KOPT-K1 (cell line): Measurements from ENCODE around the gene ZBTB7B.

Experiments
- H3K27ac ChIP-seq: fragments of 200-600 bp; sonication (generic); 2 replicates; pipeline ENCODE4 v1.5.1; 2016; ENCODE audit warnings: antibody characterized with exemption, mild to moderate bottlenecking, low read depth, low read length; ENCODE audit not compliant: poor library complexity, severe bottlenecking
- H3K36me3 ChIP-seq: fragments of 200-600 bp; sonication (generic); 2 replicates; pipeline ENCODE4 v1.5.1; 2017; ENCODE audit warnings: antibody characterized with exemption, mild to moderate bottlenecking, low read length, moderate library complexity; ENCODE audit not compliant: insufficient read depth
- H3K9me3 ChIP-seq: fragments of 200-600 bp; sonication (generic); 2 replicates; pipeline ENCODE4 v1.5.1; 2017; ENCODE audit warnings: antibody characterized with exemption, low read length, mild to moderate bottlenecking; ENCODE audit not compliant: insufficient read depth, poor library complexity, severe bottlenecking

Gene ZBTB7B

DNA sequence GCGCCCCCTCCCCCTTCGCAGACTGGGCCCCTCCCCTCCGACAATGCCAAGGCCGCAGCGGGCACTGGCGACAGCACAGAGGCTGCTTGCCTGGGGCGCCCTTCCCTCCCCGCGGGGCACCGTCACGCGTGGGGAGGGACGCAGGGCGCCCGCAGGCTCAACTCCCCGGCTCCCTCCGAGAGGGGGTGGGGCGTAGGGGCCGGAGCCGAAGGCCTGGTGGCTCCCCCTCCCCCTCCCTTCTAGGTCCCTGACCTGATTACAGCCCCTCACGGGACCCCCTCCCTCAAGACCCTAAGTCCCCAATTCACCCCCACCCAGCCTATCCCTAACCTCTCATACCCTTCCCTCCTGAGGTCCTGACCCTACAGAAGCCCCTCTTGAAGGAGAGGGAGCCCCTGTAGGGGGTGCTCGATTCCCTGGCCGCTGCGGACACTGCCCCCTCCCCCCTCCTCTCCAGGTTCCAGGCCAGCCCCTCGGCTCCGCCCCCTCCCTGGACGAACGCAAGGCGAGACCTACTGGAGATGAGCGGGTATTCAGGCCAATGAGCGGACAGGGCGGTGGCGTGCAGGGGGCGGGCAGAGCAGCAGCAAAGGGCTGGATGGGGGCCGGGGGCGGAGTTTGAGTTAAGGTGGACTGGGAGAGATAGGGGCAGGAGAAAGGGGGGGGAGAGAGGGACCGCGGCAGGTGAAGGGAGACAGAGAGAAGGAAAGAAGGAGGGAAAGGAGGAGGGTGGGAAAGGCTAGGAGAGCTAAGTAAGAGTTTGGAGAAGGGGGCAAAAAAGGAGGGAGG lies 733 bp upstream of the ZBTB7B start:
- no peak overlapping the region for H3K27ac ChIP-seq
- no peaks in the 10 kb centered on the region for H3K9me3 ChIP-seq
- no peaks in the 10 kb centered on the region for H3K36me3 ChIP-seq

- Histone ChIP-seq H3K36me3 (no peaks in the 10 kb centered on the region), H3K27ac (no peak overlapping the region), H3K9me3 (no peaks in the 10 kb centered on the region)
These were observed 694 bp downstream of the ZBTB7B start for GRCh38 chr1:155003227-155003765.

GRCh38 chr1:155003766-155004351 lies 1.3 kb downstream of the ZBTB7B start:
- no peaks in the 10 kb centered on the region for H3K9me3 ChIP-seq
- no peak overlapping the region for H3K27ac ChIP-seq
- H3K36me3 ChIP-seq, result no peaks in the 10 kb centered on the region

DNA sequence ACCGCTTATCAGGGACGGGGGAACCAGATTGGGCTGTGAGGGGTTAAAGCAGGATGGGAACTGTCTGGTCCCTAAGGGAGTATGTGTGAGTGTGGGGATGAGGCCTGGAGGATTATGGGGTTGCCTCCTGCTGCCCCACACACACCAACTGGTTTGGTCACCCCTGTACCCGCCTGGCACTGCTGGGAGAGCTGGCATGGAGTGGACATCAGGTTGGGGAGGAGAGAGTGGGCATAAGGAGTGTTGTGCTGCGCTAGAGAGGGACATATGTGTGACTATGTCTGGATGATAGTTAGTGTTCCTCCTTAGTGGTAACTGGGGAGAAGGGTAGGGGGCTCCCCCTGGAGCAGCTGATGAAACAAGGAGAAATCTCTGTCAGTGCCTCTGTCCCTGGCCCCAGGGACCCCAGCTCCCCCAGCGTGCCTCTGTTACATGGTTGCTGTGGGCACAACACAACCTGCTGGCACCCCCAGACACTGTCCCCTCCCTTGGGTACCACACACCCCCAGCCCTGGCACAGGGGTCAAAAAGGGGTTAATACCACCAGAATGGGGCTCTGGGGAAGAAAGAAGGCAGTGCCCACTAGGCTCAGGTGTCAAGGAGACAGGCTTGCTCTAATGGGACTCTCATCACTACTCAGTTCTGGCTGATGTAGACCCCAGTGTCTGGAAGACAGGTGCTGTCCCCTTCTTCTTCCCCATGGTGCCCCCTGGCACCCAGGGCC lies 1.9 kb downstream of the ZBTB7B start:
- no peak overlapping the region for H3K27ac ChIP-seq
- no peaks in the 10 kb centered on the region for H3K36me3 ChIP-seq
- no peaks in the 10 kb centered on the region for H3K9me3 ChIP-seq

DNA sequence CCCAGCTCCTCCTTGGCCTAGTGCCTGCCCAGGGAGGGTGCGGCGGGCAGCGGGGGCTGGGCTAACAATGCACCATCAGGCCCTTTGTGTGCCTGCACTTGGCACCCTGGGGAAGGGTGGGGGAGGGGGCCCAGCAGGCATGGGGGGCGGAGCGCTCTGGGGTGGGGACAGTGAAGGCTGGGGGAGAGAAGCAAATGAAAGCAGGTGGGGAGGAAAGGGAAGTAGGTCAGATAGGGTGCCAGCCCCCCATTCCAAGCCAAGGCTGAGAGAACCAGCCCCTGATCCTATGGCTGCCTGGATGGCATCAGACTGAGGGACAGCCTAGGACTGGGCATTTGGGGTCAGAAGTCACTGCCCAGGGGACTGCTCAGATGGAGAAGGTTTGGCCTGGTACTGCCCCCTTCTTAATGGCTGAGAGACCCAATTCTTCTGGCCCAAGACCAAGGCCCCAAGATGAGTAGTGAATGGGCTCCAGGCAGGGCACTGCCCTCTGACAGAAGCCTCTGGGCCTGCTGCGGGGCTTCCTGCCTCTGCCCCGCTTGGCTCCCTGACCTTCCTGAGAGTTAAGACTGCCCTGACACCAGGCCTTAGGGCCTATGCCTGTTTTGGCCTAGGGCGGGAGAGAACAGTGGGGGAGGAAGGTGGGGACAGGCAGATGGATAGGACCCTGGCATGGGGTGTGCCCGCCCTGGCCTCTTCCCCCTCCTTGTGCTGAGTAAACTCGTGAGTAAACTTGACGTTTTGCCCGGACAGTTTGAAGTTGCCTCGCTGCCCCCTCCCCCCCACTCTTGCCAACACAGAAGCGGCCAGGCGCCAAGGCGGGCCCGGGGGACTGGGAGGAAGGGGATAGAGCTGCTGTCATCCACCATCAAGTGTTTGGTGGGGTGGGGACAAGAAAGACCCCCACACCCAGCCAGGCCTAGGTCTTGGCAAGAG lies 2.7 kb downstream of the ZBTB7B start:
- Histone ChIP-seq H3K27ac (no peak overlapping the region), H3K9me3 (no peaks in the 10 kb centered on the region)

DNA sequence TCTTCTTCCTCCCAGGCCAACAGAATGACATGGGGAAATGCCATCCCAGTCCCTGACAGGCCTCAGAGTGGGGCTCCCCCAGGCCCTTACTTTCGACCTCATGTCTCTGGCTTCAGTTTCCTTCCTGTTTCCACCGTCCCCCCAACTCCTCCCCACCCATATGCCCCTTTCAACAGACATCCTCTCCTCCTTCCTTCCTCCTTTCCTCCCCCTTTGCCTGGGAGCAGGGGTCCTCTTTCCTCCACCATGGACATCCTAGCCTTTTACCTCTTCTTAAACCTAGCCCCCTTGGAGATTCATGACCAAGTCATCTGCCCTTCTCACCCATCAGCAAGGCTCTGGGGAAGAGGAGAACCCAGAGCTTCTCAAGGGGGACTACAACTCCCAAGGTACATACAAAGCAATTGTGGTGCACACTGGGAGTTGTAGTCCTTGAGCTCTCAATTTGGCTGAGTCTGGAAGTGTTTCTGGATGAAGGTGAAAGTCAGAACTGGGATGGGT lies 4.0 kb downstream of the ZBTB7B start:
- H3K9me3 ChIP-seq, result no peaks in the 10 kb centered on the region
- no peaks in the 10 kb centered on the region for H3K36me3 ChIP-seq
- H3K27ac ChIP-seq, result no peak overlapping the region

More for the DNA sequence above, 2.7 kb downstream of the ZBTB7B start:
- H3K36me3 ChIP-seq, result no peaks in the 10 kb centered on the region

DNA sequence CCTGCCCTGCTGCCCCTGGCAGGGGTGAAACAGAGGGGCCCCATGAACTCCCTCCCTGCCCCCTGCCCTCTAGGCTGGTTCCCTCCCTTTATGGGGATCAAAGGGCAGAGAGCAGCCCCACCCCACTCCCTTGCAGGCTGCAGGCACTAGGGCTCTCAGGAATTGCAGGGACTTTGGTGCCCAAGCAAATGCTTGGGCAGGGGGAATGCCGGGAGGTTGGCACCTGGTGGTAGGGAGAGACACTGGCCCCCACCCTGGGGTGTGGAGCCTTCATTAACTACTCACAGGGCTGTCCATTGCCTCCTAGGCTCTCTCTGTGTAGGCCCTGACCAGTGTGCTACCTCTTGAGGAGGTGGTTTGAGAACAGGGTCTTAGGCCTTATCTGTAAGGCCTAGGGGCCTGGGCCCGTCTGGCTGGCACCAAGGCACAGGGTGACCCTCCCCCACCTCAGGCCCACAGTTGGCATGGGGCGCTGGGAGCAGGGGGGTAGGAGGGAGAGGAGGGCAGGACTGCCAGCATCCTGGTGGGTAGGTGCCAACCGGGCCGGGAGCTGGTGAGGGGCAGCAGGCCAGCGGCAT lies 4.7 kb downstream of the ZBTB7B start:
- Histone ChIP-seq H3K27ac (no peak overlapping the region), H3K9me3 (no peaks in the 10 kb centered on the region), H3K36me3 (no peaks in the 10 kb centered on the region)

DNA sequence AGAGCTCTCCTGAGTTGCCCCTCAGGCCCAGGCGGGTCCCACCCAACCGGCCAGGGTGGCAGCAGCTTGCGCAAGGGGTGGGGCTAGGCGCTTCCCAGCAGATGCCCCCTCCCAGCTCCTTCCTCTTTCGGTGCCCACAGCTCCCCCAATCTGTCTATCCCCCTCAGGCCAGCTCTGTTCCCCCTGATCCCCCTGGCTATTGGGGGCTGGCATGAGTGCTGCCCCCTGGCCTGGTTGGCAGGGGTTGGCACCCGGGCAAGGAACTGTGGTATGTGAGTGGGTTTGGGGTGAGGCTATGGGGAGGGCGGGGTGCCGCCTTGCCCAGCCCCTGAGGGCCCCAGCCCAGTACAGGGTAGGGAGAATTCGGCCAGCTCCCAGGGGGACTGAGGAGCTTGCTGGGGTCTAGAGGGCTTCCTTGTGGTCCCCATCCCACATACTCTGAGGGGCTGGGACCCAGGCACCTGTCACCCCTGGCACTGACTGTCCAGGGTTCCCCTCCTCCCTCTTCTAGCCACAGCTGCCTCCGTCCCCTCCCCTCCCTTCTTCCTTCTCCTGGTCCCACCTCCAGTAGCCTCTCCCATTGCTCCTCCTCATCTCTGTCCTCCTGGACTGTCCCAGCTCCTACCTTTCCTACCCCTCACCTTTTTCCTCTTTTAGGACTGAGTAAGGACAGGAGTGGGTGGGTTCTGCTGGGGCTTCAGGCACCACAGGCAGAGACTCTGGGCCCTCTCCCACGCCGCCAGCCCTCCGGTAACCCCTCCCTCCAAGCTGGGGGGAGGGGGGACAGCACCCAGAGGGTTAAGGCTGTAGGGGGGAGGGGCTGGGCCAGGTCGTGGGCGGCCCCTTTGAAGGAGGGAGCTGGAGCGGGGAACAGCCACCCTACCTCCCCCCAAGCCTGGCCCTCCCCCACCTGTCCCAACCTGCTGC lies 5.7 kb downstream of the ZBTB7B start:
- Histone ChIP-seq H3K36me3 (no peaks in the 10 kb centered on the region), H3K27ac (no peak overlapping the region), H3K9me3 (no peaks in the 10 kb centered on the region)

- H3K9me3 ChIP-seq, result no peaks in the 10 kb centered on the region
- no peak overlapping the region for H3K27ac ChIP-seq
- no peaks in the 10 kb centered on the region for H3K36me3 ChIP-seq
These were observed 6.7 kb downstream of the ZBTB7B start for GRCh38 chr1:155009221-155009711.

- H3K27ac ChIP-seq, result no peak overlapping the region
- no peaks in the 10 kb centered on the region for H3K9me3 ChIP-seq
- H3K36me3 ChIP-seq, result no peaks in the 10 kb centered on the region
These were observed 7.1 kb downstream of the ZBTB7B start for GRCh38 chr1:155009742-155010141.

DNA sequence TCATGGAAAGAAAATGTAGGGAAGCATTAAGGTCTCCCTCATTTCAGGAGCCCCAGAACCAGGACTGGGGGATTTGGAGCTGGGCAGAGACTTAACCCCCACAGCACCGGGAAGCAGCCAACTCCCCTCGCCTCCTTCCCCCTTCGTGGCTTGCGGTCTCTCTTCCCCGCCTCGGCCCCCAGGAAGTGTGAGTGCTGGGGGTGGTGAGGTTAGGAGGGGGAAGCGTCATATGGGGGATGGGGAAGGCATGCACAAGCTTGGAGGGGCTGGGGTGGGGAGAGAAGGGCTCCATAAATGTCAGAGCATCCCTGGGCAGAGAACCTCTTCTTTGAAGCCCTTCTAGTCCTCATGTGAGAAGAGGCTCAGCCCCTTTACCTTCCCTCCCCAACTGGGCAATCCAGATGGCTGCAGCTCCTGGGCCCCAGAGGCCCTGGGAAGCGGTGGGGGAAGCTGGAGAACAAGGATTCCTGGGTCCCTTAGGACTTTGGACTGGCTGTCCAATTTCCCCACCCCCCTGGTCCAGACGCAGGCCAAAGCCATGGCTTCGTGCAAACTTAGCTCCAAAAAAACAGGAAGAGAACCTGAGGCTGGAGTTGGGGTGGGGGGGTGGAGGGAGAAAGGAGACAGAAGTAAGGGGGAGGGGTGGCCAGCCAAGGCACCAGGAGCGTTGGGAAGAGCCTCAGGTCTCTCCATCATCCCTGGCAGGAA lies 7.8 kb downstream of the ZBTB7B start:
- Histone ChIP-seq H3K9me3 (no peaks in the 10 kb centered on the region), H3K36me3 (no peaks in the 10 kb centered on the region), H3K27ac (no peak overlapping the region)

- H3K9me3 ChIP-seq, result no peaks in the 10 kb centered on the region
- H3K36me3 ChIP-seq, result no peaks in the 10 kb centered on the region
- H3K27ac ChIP-seq, result no peak overlapping the region
These were observed 8.4 kb downstream of the ZBTB7B start for GRCh38 chr1:155011004-155011416.
